ENCODE data around the gene ARV1. TPM values are rescaled to one million over a fixed set of nuclear protein-coding genes. Genes with fewer than 3 reads are reported as not detected.
"Not testable (repeated sequence)": the region's sequence is repeated elsewhere in the genome, so short reads cannot be mapped to it uniquely, and the experiment has no call there.

ARV1 gene
- total RNA-seq, 1 donor, result 10.5 TPM

DNA sequence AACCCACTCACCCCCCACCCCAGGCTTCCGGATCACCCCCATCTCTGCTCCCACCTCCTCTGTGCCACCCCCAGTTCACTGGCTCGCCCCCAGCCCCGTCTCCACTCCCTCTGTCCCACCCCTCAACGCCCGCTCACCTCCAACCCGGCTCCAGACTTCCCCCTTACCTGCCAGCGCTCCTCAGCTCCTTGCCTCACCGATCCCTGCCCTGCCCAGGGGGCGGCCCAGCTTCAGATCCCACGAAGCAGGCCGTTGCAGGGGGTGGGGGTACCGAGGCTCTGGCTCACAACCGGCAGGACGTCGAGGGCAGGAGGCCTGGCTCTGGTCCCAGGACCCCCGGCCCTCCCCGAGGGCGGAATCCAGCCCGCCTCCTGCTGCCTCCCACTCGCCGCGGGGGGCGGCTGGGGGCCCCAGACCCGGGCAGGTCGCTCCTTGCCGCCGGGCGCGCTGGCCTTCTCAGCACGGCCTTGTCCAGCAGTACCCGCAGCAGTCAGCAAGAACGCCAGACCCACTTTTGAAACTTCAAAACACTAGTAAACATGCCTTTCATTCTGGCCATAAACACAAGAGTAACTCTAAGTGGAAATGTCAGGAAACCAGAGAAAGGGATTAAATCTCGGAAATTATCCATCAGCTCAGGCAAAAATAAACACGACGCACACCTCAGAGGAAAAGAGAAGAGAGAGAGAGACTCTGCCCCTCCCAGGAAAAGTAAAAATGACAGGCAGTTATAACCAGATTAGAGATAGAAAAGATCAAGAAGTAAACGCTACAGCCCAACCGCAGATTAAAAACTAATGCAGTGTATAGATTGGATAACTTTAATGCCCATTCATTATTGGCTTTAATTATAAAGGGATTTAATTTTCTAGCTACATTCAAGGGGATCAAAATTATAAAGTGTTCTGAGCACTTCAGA is 62.2 kb downstream of the ARV1 start:
- DNase-seq (ENCODE audit: low read depth in 2 of 3, low spot score in 2 of 3), result no peak

DNA sequence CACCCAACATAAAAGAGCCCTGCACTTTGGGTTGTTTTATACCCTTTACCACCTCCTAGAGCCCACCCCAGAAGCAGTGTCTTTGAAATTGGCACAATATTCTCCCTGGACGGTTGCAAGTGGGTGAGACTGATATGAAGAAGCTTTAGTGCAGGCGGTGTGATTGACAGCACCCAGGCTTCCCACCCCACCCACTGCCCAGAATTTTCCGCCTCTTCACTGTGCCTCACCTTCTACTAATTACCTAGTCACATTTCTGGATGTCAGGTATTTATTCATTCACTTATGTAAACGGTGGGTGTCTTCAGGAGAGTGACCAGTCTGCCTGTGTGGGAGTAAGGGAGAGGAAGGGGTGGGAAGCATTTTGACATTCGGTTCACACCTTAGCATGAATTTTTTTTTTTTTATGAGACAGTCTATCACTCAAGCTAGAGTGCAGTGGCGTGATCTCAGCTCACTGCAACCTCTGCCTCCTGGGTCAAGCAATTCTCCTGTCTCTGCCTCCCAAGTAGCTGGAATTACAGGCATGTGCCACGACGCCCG is 62.9 kb downstream of the ARV1 start:
- DNase-seq (ENCODE audit: low read depth in 2 of 3, low spot score in 2 of 3), result no peak

DNA sequence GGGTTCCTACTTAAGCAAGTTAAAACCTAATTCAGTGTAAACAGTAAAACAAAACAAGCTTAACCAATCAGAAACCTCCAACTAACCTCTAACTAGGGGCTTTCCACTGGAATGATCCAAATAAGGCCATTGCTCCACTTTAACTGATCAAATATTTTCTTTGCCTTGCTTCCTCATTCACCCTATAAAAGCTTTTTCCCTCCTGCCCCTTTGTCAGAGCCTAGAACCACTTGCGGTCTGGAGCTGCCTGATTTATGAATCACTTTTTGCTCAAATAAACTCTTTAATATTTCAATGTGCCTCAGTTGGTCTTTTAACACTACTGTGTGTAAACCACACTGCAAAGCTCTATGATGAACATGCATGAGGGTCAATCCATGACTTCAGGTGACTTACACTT is 65.7 kb downstream of the ARV1 start:
- DNase-seq (ENCODE audit: low read depth in 2 of 3, low spot score in 2 of 3), result no peak

DNA sequence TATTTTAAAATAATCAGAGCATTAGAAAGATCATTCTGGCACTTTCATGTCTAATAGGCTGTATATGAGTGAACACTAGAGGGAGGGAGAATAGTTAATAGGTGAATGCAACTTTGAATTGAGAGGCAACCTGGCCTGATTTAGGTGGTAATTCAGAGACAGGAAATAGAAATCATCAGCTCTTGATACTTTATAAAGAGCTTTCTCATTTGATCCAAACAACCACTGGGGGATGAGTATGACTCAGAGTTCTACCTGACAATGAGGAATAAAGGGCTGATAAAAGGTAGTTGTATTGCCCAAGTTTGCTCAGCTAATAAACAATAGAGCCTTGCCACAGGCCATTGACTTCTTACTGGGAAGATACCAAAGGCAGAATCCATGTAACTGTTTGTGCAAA is 66.4 kb downstream of the ARV1 start:
- no peak for DNase-seq (ENCODE audit: low read depth in 2 of 3, low spot score in 2 of 3)

DNA sequence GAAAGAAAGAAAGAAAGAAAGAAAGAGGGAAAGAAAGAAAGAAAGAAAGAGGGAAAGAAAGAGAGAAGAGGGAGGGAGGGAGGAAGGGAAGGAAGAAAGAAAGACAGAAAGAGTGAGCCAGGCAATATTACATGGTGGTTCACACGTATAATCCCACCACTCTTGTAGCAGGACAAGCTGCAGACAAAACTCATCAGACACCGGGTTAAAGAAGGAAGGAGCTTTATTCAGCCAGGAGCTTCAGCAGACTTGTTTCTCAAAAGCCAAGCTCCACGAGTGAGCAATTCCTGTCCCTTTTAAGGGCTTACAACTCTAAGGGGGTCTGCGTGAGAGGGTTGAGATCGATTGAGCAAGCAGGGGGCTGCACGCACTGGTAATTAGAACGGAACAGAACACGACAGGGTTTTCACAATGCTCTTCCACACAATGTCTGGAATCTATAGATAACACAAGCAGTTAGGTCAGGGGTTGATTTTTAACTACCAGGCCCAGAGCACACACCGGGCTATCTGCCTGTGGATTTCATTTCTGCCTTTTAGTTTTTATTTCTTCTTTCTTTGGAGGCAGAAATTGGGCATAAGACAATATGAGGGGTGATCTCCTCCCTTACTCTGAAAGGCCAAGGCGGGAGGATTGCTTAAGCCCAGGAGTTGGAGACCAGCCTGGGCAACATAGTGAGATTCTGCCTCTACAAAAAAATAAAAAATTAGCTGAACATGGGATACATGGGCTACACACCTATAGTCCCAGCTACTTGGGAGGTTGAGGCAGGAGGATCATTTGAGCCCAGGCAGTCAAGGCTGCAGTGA is 67.2 kb downstream of the ARV1 start:
- not testable (repeated sequence) for DNase-seq (ENCODE audit: low read depth in 2 of 3, low spot score in 2 of 3)

DNA sequence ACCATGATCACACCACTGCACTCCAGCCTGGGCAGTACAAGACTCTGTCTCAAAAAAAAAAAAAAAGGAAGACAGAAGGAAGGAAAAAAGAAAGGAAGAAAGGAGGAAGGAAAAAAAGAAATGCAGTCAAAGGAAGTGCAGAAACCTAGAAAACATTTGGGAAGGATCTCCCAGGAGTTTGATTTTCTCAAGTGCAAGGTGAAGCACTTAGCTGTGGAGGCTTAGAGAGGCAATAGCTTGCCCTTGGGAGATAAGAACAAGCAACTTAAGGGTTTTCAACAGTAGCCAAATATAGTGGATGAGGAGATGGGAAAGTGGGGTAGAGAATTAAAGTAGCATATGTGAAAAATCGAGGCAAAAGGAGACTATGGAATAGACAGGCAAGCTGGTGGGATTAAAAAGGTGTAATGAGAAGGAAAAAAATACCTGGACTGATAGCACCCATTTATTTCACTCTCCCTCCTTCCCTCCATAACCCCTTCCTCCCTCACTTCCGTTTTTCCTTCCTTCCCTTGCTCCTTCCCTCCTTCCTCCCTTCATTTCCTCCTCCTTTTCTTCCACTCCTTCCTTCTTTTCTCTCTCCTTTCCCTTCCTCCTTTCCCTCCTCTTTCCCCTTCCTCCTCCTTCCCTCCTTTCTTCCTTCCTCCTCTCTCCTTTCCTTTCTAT is 68.0 kb downstream of the ARV1 start:
- no peak for DNase-seq (ENCODE audit: low read depth in 2 of 3, low spot score in 2 of 3)

DNA sequence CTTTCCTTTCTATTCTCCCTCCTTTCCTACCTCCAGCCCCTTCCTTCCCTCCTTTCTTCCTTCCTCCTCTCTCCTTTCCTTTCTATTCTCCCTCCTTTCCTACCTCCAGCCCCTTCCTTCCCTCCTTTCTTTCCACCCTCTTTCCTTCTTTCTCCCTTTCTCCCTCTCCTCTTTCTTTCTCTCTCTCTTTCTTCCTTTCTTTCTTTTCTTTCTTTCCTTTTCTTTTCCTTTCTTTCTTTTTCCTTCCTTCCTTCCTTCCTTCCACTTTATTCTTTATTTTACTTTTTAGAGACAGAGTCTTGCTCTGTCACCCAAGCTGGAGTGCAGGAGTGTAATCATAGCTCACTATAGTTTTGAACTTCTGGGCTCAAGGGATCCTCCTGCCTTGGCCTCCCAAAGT is 68.6 kb downstream of the ARV1 start:
- DNase-seq (ENCODE audit: low read depth in 2 of 3, low spot score in 2 of 3), result not testable (repeated sequence)

DNA sequence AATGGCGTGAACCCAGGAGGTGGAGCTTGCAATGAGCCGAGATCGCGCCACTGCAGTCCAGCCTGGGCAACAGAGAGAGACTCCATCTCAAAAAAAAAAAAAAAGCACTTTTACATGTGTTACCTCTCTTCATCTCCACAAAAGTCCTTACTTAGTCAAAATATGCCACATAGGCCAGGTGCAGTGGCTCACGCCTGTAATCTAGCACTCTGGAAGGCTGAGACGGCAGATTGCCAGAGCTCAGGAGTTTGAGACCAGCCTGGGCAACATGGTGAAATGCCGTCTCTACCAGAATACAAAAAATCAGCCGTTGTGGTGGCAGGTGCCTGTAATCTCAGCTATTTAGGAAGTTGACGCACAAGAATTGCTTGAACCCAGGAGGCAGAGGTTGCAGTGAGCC is 69.5 kb downstream of the ARV1 start:
- DNase-seq (ENCODE audit: low read depth in 2 of 3, low spot score in 2 of 3), result not testable (repeated sequence)

DNA sequence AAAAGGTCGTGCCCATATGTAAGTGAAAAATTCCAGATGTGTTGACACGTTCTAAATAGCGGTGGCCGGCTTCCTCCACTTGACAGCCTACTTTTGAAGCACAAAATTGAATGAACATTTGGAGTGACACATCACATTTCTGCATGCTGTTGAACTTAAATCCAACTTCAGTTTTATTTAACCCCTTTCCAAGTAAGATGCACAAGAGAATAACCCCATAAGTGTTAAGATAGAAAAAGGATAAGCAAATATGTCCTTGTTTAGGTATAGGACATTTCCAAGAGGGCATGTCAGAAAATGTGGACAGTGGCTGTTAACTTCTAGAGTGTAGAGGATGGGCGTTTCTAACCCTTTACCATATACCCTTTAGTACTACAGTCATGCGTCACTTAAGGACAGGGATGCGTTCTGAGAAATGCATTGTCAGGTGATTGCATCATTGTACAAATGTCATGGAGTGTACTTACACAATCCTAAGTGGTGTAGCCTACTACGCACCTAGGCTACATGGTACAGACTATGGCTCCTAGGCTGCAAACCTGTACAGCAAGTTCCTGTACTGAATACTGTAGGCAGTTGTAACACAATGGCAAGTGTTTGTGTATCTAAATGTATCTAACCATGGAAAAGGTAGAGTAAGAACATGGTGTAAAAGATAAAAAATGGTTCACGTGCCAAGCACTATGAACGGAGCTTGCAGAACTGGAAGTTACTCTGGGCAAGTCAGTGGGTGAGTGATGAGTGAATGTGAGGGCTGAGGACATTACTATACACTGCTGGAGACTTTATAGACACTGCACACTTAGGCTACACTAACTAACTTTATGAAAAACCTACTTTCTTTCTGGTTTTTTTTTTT is 70.5 kb downstream of the ARV1 start:
- no peak for DNase-seq (ENCODE audit: low read depth in 2 of 3, low spot score in 2 of 3)

Other genes with a start within 250 kb of the ARV1 start
- gene CAPN9, start 231.7 kb upstream of the ARV1 start, total RNA-seq, result not detected
- 7.3 TPM for gene C1orf198, start 110.6 kb upstream of the ARV1 start, total RNA-seq
- gene TTC13, start 233 bp upstream of the ARV1 start, total RNA-seq, result 4.8 TPM
- 6.7 TPM for gene FAM89A, start 61.2 kb downstream of the ARV1 start, total RNA-seq
- under 0.01 TPM for gene TRIM67, start 183.0 kb downstream of the ARV1 start, total RNA-seq

Data from hematopoietic multipotent progenitor cell (in vitro differentiated cells).